Measurements from ENCODE around the gene APCDD1L. TPM values are rescaled to one million over a fixed set of nuclear protein-coding genes. Genes with fewer than 3 reads are reported as not detected.

APCDD1L gene
- polyA plus RNA-seq, 1 of the 3 experiments (the other 2 are of a cell fraction) = 0.99 TPM

DNA sequence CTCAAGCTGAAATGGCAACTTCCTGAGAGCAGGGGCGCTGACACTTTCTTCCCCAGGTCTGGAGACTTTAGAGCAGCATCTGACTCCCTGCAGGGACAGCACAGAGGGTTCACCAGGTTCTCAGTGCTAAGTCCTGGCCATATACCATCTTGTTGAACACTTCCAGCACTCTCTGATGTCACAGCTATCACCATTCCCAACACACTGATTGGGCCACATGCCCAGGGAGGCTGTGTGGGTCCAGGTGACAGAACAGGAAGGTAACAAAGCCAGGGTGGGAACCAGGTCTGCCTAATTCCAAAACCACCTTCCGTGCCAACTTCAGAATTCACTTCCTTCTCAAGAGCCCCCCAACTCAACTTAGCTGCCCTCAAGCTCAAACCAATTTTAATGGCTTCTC is 4.3 kb downstream of the APCDD1L start:
- WGBS (ENCODE audit: low lambda C conversion rate) = 90% methylated on average over 2 of the region's 2 CpGs
- POLR2A ChIA-PET = no interaction called here
- H3K36me3 ChIP-seq (replicated peaks in 1 of 2; ENCODE audit: control insufficient read depth in 1 of 2, insufficient read depth in 2 of 2, low read length in 1 of 2) = no peaks in the 10 kb centered on the region
- DNase-seq = no peak
- peaks cover 0 to 26% of the 10 kb centered on the region in 2 experiments; a peak in 2 of 4 replicates for H3K4me1 ChIP-seq (ENCODE audit: control insufficient read depth in 1 of 2, insufficient read depth in 2 of 2, low read depth in 1 of 2, low read length in 1 of 2)
- H3K4me2 ChIP-seq = no peak overlapping the region
- no peak overlapping the region for H3K27ac ChIP-seq (ENCODE audit: low read depth in 2 of 2, low read length in 1 of 2)
- H4K20me1 ChIP-seq (ENCODE audit: insufficient read depth) = no peaks in the 10 kb centered on the region
- no peak overlapping the region for H3K9ac ChIP-seq
- H3K79me2 ChIP-seq (ENCODE audit: insufficient read depth) = no peaks in the 10 kb centered on the region
- CTCF ChIA-PET = interaction anchor here (0.8 to 2.0 kb wide), 6 partner anchors 14 to 298 kb away, joined by 3 to 7 read pairs (median 3); partner anchors contain the start of gene STX16
- H3K9me2 ChIP-seq = no peaks in the 10 kb centered on the region
- H3K9me3 ChIP-seq = 0 out of 2 replicates have a peak, but pooled peaks cover 3% of the 10 kb centered on the region
- H3K4me3 ChIP-seq (ENCODE audit: low read depth in 2 of 2, low read length in 1 of 2) = no peak overlapping the region
- H3K27me3 ChIP-seq (ENCODE audit: insufficient read depth) = no peaks in the 10 kb centered on the region
- no peaks in the 10 kb centered on the region for H3F3A ChIP-seq (replicated peaks; ENCODE audit: insufficient read depth)
- H2AFZ ChIP-seq (ENCODE audit: low read depth) = no peak overlapping the region
- TF ChIP-seq POLR2AphosphoS5 (IDR thresholded peaks at IDR 0.05; ENCODE audit: low read depth, low read length) = no peak
- TF ChIP-seq, protein P1, sequence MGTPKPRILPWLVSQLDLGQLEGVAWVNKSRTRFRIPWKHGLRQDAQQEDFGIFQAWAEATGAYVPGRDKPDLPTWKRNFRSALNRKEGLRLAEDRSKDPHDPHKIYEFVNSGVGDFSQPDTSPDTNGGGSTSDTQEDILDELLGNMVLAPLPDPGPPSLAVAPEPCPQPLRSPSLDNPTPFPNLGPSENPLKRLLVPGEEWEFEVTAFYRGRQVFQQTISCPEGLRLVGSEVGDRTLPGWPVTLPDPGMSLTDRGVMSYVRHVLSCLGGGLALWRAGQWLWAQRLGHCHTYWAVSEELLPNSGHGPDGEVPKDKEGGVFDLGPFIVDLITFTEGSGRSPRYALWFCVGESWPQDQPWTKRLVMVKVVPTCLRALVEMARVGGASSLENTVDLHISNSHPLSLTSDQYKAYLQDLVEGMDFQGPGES (IDR thresholded peaks at IDR 0.05; ENCODE audit: low read depth, low read length) = no peak
- TF ChIP-seq, protein P2, sequence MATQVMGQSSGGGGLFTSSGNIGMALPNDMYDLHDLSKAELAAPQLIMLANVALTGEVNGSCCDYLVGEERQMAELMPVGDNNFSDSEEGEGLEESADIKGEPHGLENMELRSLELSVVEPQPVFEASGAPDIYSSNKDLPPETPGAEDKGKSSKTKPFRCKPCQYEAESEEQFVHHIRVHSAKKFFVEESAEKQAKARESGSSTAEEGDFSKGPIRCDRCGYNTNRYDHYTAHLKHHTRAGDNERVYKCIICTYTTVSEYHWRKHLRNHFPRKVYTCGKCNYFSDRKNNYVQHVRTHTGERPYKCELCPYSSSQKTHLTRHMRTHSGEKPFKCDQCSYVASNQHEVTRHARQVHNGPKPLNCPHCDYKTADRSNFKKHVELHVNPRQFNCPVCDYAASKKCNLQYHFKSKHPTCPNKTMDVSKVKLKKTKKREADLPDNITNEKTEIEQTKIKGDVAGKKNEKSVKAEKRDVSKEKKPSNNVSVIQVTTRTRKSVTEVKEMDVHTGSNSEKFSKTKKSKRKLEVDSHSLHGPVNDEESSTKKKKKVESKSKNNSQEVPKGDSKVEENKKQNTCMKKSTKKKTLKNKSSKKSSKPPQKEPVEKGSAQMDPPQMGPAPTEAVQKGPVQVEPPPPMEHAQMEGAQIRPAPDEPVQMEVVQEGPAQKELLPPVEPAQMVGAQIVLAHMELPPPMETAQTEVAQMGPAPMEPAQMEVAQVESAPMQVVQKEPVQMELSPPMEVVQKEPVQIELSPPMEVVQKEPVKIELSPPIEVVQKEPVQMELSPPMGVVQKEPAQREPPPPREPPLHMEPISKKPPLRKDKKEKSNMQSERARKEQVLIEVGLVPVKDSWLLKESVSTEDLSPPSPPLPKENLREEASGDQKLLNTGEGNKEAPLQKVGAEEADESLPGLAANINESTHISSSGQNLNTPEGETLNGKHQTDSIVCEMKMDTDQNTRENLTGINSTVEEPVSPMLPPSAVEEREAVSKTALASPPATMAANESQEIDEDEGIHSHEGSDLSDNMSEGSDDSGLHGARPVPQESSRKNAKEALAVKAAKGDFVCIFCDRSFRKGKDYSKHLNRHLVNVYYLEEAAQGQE (IDR thresholded peaks at IDR 0.05; ENCODE audit: low read depth, low read length) = no peak
- TF ChIP-seq RXRA (IDR thresholded peaks at IDR 0.05; ENCODE audit: borderline replicate concordance, low read depth) = no peak
- TF ChIP-seq FOXM1 (IDR thresholded peaks at IDR 0.05; ENCODE audit: low read depth) = no peak
- TF ChIP-seq MEF2A (IDR thresholded peaks at IDR 0.05; ENCODE audit: borderline replicate concordance, low read depth) = no peak
- no peak for TF ChIP-seq SIN3A (IDR thresholded peaks at IDR 0.05; ENCODE audit: borderline replicate concordance, low read depth, low read length)
- TF ChIP-seq RCOR1 (IDR thresholded peaks at IDR 0.05; ENCODE audit: low read length) = no peak
- no peak for TF ChIP-seq FOXJ3 (CRISPR knock-in tag; IDR thresholded peaks at IDR 0.05)
- TF ChIP-seq, protein P3, sequence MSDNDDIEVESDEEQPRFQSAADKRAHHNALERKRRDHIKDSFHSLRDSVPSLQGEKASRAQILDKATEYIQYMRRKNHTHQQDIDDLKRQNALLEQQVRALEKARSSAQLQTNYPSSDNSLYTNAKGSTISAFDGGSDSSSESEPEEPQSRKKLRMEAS (IDR thresholded peaks at IDR 0.05; ENCODE audit: low read depth) = no peak
- no peak for TF ChIP-seq YY1 (IDR thresholded peaks at IDR 0.05; ENCODE audit: low read depth)
- no peak for TF ChIP-seq RAD21 (IDR thresholded peaks at IDR 0.05; ENCODE audit: low read length)
- no peak for TF ChIP-seq EP300 (IDR thresholded peaks at IDR 0.05; ENCODE audit: borderline replicate concordance in 1 of 2, low read depth in 1 of 2, low read length in 1 of 2)
- no peak for TF ChIP-seq GABPA (IDR thresholded peaks at IDR 0.05; ENCODE audit: low read depth)
- TF ChIP-seq MXI1 (IDR thresholded peaks at IDR 0.05; ENCODE audit: low read depth, low read length) = no peak
- no peak for TF ChIP-seq EZH2phosphoT487 (IDR thresholded peaks at IDR 0.05; ENCODE audit: borderline replicate concordance, low read depth)
- TF ChIP-seq, protein P4, sequence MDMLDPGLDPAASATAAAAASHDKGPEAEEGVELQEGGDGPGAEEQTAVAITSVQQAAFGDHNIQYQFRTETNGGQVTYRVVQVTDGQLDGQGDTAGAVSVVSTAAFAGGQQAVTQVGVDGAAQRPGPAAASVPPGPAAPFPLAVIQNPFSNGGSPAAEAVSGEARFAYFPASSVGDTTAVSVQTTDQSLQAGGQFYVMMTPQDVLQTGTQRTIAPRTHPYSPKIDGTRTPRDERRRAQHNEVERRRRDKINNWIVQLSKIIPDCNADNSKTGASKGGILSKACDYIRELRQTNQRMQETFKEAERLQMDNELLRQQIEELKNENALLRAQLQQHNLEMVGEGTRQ (IDR thresholded peaks at IDR 0.05; ENCODE audit: borderline replicate concordance, low read depth, low read length) = no peak
- no peak for TF ChIP-seq TCF12 (IDR thresholded peaks at IDR 0.05)
- TF ChIP-seq GATA2 (CRISPR knock-in tag; IDR thresholded peaks at IDR 0.05) = no peak
